Nephron (organoid): ENCODE data around the gene PAPPA2.

Source experiments
- H3K27ac Mint-ChIP-seq, 3 experiments: 2 replicates each; pipeline ENCODE4 v1.8.0; 2020; ENCODE audit warnings: mixed read lengths in 3 of 3, mild to moderate bottlenecking in 2 of 3, moderate library complexity in 1 of 3
- H3K27me3 Mint-ChIP-seq: 2 replicates; pipeline ENCODE4 v1.8.0; 2021; ENCODE audit warnings: low read depth, mild to moderate bottlenecking, moderate library complexity, mixed read lengths
- H3K36me3 Mint-ChIP-seq: 2 replicates; pipeline ENCODE4 v1.8.0; 2020; ENCODE audit warnings: low read depth, mixed read lengths
- H3K4me1 Mint-ChIP-seq: 2 replicates; pipeline ENCODE4 v1.8.0; 2020; ENCODE audit warnings: mixed read lengths
- H3K4me3 Mint-ChIP-seq, 3 experiments: 2 replicates each; pipeline ENCODE4 v1.8.0; 2020; ENCODE audit warnings: mild to moderate bottlenecking in 3 of 3, mixed read lengths in 3 of 3, moderate library complexity in 2 of 3
- H3K9me3 Mint-ChIP-seq: 2 replicates; pipeline ENCODE4 v1.8.0; 2020; ENCODE audit warnings: mixed read lengths
- CTCF ChIP-seq, 3 experiments: fragments of 200-600 bp; sonication (generic); IDR thresholded peaks; one replicate each; pipeline ENCODE4 v1.5.0; 2021; ENCODE audit warnings: antibody characterized with exemption in 3 of 3; ENCODE audit not compliant: unreplicated experiment in 3 of 3

Gene PAPPA2

DNA sequence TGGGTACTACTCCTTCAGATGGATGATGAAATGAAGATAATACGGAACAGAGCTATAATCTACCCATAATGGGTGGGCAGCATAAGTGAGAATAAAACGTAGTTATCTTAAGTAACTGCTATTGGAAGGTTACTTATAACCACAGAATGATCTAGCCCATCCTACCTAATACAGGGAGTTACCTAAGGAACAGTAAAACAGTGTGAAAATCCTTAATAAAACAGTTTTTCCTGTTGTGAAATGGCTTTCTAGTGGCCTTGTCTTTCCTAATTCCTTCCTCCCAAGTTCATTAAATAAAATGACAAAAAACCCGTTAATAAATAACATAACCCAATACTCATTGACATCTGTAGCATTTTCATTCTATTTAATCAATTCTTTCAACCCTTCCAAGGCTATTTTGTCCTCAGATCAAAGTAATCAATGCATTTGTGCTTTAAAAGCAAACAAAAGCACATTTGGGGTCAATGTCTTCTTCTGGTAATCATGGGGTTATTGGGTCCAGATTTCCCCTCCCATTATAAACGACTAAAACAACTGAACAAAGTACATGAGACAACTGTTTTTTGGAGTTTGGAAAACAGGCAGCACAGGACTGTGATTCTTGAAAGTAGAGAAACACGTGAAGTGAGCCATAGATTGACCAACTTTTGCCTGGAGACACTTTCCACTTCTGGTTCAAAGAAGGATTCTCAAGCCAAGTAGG, 42.0 kb downstream of the PAPPA2 start:
- Mint-ChIP-seq H3K36me3 (no peaks in the 10 kb centered on the region), H3K9me3 (no peaks in the 10 kb centered on the region), H3K27ac (no peak overlapping the region), H3K4me1 (no peaks in the 10 kb centered on the region), H3K27me3 (no peaks in the 10 kb centered on the region), H3K4me3 (no peak overlapping the region)
- TF ChIP-seq CTCF (IDR thresholded peaks at IDR 0.05; ENCODE audit: unreplicated experiment in 3 of 3): no peak

- no peaks in the 10 kb centered on the region for H3K4me1 Mint-ChIP-seq
- no peaks in the 10 kb centered on the region for H3K9me3 Mint-ChIP-seq
- H3K36me3 Mint-ChIP-seq: no peaks in the 10 kb centered on the region
- H3K27me3 Mint-ChIP-seq: no peaks in the 10 kb centered on the region
- no peak overlapping the region for H3K27ac Mint-ChIP-seq
- no peak for TF ChIP-seq CTCF (IDR thresholded peaks at IDR 0.05; ENCODE audit: unreplicated experiment in 3 of 3)
- H3K4me3 Mint-ChIP-seq: no peak overlapping the region
Observed at GRCh38 chr1:176512966-176513365, 50.0 kb downstream of the PAPPA2 start.

GRCh38 chr1:176515310-176515709, 52.3 kb downstream of the PAPPA2 start:
- no peak overlapping the region for H3K4me3 Mint-ChIP-seq
- H3K4me1 Mint-ChIP-seq: no peaks in the 10 kb centered on the region
- no peaks in the 10 kb centered on the region for H3K27me3 Mint-ChIP-seq
- no peaks in the 10 kb centered on the region for H3K9me3 Mint-ChIP-seq
- no peak overlapping the region for H3K27ac Mint-ChIP-seq
- no peaks in the 10 kb centered on the region for H3K36me3 Mint-ChIP-seq
- no peak for TF ChIP-seq CTCF (IDR thresholded peaks at IDR 0.05; ENCODE audit: unreplicated experiment in 3 of 3)

- H3K27ac Mint-ChIP-seq: no peak overlapping the region
- H3K27me3 Mint-ChIP-seq: no peaks in the 10 kb centered on the region
- no peak for TF ChIP-seq CTCF (IDR thresholded peaks at IDR 0.05; ENCODE audit: unreplicated experiment in 3 of 3)
- no peaks in the 10 kb centered on the region for H3K9me3 Mint-ChIP-seq
- H3K4me3 Mint-ChIP-seq: no peak overlapping the region
- H3K4me1 Mint-ChIP-seq: no peaks in the 10 kb centered on the region
- H3K36me3 Mint-ChIP-seq: no peaks in the 10 kb centered on the region
Observed at GRCh38 chr1:176517484-176517883, 54.5 kb downstream of the PAPPA2 start.

DNA sequence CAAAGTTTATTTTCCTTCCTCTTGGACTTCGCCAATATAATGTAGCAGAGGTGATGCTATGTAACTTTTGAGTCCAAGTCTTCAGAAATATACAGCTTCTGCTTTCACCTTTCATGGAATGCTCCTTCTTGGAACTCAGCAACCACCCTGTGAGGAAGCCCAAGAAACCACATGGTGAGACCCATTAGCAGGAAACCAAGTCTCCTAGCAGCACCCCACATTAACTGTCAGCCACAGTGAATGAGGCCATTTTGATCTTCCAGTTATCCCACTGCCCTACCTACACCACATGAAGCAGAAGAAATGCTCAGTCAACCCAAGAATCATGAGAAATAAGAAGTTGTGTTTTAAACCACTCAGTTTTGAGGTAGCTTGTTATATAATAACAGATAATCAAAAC, 58.2 kb downstream of the PAPPA2 start:
- no peak for TF ChIP-seq CTCF (IDR thresholded peaks at IDR 0.05; ENCODE audit: unreplicated experiment in 3 of 3)
- H3K4me1 Mint-ChIP-seq: no peaks in the 10 kb centered on the region
- no peak overlapping the region for H3K4me3 Mint-ChIP-seq
- H3K27ac Mint-ChIP-seq: no peak overlapping the region
- no peaks in the 10 kb centered on the region for H3K9me3 Mint-ChIP-seq
- no peaks in the 10 kb centered on the region for H3K36me3 Mint-ChIP-seq
- H3K27me3 Mint-ChIP-seq: no peaks in the 10 kb centered on the region

- H3K36me3 Mint-ChIP-seq: no peaks in the 10 kb centered on the region
- no peaks in the 10 kb centered on the region for H3K9me3 Mint-ChIP-seq
- H3K4me3 Mint-ChIP-seq: no peak overlapping the region
- no peaks in the 10 kb centered on the region for H3K27me3 Mint-ChIP-seq
- TF ChIP-seq CTCF (IDR thresholded peaks at IDR 0.05; ENCODE audit: unreplicated experiment in 3 of 3): no peak
- no peaks in the 10 kb centered on the region for H3K4me1 Mint-ChIP-seq
- H3K27ac Mint-ChIP-seq: no peak overlapping the region
Observed at GRCh38 chr1:176522310-176522845, 59.4 kb downstream of the PAPPA2 start.
